NCI-H128 (cell line): ENCODE data around the gene FOLR1.

Experiments used
- DNase-seq: peaks from one replicate; lab custom pipeline; 2025; ENCODE audit not compliant: unreplicated experiment; lab: John Stamatoyannopoulos, UW

FOLR1 gene

DNA sequence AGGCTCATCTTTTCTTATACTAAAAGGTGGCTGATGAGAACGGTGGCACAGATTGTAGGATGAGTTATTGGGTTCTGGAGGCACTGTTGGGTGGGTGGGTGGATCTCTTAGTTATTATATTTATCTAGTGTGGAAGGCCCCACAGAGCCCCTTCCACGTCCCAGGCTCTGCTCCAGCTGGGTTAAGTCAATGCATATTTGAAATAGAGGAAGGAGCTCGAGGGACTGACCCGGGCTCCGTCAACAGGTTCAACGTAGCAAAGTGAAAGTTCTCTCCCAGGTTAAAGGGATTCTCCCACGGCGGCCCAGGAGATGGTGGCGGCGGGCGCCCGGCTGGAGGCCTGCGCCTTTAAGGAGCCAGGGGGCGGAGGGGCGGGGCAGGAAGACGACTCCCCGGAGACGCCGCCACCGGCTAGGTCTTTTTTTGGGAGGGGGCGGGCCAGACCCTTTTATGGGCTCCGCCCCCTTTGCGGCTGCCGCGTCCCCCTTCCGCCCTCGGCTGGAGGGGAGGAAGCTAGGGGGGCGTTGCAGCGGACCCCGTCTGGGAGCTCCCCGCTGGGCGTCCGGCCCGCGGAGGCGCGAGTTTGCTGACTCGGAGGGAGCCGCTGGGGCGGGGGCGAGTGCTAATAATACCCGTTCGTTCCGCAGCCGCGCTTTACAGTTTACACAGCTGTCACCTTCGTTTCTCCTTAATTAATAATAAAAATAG lies 31.1 kb downstream of the FOLR1 start:
- peak; percentile 65 for DNase-seq

DNA sequence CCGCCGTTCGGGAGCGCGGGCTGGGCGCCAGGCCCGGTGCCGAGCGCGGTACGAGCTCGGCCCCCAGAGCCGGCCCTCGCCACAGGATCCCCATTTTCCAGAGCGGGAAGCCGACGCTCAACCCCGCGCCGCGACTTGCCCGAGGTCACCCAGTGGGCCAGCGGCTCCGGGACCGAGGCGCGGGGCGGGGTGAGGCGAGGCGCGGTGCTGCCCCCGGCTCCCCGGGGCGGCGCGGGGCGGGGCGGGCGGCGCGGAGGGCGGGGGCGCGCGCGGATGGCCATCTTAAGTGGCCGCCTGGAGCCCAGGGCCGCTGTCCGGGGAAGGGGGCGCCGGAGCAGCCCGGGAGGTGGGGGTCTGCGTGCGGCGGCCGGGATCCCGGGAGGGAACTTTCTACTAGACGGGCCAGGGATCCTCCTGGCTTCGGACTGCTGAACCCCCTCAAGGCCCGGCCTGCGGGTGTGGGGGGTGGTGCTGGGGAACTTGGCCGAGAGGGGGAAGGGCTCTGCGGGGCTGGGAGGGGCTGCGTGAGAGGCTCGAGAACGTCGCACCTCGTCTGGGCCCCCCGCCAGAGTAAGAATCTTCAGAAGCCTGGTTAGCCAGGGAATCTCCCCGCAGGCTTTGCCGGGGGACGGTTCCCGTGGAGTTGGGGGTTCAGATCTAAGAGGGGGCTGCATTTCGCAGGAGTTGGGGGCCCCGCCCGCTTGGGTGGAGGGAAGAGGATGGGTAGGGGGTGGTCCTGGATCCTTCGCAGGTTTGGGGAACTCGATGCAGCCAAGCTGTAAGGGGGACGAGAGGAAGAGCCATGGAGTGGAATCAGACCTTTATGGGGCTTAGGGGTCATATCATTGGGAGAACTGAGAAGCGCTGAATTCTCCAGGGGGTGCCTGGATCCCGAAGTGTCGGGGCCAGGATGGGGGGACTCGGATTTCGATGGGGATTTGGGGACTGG lies 31.9 kb downstream of the FOLR1 start:
- no peak for DNase-seq

DNA sequence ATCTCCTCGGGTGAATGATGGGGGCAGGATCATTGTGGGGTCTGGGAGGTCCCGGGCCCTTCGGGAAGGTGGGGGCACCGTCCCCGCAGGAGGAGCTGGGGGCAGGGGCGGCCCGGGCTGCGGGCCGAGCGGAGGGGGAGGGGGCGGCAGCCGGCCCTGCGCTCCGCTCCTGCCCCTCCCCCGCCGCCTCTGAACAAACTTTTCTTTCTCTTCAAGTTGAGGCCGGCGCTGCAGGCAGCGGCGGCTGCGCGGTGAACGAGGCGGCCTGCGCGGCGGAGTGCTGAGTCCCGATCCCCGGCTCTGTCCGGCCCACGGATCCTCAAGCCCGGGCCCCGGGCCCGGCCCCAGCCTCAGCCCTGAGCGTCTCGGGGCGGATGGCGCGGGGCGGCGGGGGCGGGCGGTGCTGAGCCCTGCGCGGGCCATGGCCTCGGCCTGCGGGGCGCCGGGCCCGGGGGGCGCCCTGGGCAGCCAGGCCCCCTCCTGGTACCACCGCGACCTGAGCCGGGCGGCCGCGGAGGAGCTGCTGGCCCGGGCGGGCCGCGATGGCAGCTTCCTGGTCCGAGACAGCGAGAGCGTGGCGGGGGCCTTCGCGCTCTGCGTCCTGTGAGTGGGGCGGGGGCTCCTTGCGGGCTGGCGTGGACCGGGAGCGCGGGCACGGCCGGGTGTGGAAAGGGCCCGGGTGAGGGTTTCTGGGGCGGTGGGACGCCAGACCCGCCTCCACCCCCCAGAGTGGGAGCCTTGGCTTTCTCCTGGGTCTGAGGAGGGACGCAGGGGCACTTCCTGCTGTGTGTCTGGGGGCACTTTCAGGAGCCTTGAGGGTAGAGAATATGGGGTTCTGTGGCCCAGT lies 32.8 kb downstream of the FOLR1 start, which contains the start of gene INPPL1:
Gene INPPL1, plus strand, starts transcription at position 204 of the 847 bp plus-strand sequence. Its CDS starts 218 bp downstream, at position 422.
- no peak for DNase-seq

DNA sequence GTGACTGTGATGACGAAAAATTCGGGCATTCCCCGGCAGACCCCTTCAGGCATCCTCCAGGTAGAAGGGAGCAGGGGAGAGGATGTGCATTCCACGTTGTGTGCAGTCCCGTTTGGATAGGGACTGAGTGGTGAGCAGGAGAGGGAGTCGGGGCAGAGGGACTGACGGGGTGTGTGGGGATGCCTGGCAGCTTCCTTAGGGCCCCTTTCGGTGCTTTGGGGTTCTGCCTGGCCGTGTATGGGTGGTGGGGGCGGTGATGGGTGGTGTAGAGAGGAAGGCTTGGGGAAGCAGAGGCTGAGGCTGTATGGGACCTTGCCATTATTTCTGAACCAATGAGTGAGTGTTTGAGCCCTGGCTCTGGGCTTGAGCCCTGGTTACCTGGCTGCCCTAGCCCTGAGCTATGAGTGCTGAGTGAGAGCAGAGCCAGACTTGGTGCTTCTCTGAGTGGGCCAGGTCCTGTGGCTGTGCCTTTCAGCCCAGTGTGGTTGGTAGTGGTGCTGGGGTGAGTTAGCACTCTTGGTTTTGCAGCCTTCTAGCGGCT lies 33.5 kb downstream of the FOLR1 start:
- no peak for DNase-seq

DNA sequence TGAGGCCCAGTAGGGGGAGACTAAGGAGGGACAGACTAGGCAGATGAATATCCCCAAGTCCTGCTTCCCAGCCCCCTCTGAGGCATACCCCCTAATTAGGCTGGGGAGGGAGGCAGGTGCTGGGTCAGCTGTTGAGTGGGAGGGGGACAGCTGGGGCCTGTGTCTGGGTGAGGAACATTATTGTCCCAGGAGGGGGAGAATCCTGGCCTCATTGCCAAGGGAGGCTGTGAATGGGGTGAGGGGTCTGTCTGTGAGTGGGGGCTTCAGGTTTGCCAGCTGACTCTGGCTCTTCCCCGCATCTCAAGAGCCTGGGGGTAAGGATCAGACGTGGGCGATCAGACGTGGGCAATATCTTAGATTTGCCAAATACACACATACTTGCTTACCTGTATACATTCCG lies 34.8 kb downstream of the FOLR1 start:
- DNase-seq = no peak

DNA sequence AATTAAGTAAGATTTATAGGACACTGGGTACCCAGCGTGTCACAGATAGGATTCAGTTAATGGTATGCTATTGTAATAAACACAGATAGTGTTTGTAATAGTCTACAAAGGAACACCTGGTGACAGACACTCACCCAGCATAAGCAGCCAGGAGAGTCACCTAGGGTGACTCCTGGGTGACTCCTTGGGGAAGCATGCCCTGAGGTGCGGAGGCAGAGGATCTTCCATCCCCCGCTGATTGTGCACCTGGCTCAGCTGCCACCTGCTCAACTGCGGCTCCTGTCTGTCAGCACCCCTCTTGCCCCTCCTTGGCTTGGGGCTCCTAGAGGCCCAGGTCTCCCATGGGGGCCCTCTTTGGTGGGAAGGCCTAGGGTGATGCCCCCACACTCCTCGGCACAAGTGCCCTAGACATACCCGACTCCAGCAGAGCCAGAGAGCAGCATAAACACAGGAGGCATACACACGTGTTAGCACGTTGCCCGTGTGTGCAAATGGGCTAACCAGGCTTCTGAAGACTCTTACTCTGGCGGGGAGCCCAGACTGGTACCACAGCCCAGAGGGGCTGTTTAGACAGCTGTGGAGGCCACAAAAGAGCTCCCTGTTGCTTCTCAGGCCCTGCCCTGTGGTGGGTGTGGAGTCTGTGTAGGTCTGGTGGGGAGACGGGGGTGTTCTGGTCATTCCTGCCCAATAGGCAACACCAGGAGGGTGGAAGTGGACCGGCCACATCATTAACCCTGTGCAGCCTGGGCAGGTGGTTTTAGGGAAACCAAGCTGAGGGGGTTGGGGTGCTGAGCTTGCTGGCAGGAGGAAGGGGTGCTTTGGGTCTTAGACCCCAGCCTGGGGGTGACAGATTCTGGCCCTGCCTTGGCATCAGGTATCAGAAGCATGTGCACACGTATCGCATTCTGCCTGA lies 35.6 kb downstream of the FOLR1 start:
- DNase-seq = peak; percentile 71

DNA sequence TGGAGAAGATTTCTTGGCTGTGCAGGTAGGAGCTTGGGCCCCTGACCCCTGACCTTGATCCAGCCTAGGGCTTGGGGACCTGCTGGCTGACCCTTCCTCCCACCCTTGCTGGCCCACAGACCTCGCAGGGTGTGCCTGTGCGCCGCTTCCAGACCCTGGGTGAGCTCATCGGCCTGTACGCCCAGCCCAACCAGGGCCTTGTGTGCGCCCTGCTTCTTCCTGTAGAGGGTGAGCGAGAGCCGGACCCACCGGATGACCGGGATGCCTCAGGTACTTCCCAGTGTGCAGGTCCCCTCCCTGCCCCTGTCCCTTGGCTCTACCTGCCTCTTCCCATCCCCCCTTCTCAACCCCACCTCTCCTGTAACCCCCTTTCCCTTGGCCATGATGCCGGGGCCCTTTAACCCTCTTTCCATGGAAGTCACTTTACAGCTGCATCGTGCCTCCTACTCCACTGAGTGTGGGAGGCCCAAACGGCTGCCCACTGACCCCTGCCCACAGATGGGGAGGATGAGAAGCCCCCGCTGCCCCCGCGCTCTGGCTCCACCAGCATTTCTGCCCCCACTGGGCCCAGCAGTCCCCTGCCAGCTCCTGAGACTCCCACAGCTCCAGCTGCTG lies 36.4 kb downstream of the FOLR1 start:
- DNase-seq = no peak

DNA sequence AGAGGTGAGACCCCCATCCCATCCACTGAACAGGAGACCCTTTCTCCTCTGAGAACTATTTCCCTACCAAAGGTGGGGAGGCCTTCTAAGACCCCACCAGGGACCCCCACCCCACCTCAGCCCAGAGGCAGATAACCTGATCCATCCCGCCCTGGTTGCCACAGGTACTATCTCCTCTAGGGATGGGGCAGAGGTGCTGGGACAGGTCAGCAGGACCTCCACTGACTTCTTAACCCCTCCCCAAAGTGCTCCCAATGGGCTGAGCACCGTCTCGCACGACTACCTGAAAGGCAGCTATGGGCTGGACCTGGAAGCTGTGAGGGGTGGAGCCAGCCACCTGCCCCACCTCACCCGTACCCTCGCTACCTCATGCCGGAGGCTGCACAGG lies 36.9 kb downstream of the FOLR1 start:
- DNase-seq = no peak

DNA sequence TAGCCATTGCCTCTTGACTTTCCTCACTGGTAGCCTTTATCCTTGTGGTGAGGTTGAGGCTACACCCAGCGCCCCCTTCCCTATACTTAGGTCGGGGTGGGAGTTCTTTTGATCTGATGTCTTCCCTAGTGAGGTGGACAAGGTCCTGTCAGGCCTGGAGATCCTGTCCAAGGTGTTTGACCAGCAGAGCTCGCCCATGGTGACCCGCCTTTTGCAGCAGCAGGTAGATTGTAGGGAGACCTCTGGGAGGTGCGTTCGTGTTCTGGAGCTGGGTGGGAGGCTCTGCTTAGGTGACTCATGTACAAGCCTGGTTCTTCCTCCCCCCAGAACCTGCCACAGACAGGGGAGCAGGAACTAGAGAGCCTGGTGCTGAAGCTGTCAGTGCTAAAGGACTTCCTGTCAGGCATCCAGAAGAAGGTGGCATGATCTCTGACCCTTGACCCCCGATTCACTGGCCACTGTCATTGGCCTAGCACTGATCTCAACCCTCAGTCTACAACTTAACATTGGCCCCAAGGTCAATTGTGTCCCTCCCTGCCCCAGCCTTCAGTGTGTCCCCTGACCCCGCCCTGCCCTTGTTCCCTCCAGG lies 37.5 kb downstream of the FOLR1 start:
- DNase-seq = no peak

DNA sequence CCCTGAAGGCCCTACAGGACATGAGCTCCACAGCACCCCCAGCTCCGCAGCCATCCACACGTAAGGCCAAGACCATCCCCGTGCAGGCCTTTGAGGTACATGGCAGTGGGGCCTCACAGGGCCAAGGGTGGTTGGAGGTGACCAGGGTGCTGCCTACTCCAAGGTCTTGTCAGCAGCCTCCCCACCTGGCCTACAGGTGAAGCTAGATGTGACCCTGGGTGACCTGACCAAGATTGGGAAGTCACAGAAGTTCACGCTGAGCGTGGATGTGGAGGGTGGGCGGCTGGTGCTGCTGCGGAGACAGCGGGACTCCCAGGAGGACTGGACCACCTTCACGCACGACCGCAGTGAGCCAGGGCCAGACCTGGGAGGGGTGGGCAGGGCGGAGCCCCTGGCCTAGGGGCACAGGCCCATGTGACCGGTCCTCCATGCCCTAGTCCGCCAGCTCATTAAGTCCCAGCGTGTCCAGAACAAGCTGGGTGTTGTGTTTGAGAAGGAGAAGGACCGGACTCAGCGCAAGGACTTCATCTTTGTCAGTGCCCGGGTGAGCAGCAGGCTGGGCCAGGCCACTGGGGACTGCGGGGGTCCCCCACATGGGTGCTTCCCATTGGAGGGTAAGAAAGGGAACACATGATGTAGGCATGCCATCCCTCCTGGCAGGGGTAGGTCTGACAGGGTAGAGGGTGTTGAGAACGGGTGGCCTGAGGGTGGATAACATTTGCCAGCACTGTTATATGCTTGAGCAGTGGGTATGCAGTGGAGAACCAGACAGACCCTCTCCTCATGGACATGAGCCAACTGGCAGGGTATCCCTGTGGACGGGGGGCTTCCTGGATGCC lies 38.2 kb downstream of the FOLR1 start:
- DNase-seq = no peak

DNA sequence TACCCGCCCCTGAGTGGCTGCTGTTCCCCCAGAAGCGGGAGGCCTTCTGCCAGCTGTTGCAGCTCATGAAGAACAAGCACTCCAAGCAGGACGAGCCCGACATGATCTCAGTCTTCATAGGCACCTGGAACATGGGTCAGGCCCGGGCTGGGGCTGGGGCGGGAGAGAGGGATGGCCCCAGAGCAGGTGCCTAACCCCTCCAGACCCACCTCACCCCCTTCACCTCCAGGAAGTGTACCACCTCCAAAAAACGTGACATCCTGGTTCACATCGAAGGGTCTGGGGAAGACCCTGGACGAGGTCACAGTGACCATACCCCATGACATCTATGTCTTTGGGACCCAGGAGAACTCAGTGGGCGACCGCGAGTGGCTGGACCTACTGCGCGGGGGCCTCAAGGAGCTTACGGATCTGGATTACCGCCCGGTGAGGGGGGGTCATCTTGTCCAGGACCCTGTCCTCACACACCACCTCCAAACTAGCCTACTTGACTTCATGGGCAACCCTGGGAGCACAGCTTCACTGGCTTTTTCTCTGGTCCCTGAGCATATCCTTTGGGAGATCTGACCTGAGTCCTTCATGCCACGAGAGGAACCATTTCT lies 38.9 kb downstream of the FOLR1 start:
- DNase-seq = no peak

DNA sequence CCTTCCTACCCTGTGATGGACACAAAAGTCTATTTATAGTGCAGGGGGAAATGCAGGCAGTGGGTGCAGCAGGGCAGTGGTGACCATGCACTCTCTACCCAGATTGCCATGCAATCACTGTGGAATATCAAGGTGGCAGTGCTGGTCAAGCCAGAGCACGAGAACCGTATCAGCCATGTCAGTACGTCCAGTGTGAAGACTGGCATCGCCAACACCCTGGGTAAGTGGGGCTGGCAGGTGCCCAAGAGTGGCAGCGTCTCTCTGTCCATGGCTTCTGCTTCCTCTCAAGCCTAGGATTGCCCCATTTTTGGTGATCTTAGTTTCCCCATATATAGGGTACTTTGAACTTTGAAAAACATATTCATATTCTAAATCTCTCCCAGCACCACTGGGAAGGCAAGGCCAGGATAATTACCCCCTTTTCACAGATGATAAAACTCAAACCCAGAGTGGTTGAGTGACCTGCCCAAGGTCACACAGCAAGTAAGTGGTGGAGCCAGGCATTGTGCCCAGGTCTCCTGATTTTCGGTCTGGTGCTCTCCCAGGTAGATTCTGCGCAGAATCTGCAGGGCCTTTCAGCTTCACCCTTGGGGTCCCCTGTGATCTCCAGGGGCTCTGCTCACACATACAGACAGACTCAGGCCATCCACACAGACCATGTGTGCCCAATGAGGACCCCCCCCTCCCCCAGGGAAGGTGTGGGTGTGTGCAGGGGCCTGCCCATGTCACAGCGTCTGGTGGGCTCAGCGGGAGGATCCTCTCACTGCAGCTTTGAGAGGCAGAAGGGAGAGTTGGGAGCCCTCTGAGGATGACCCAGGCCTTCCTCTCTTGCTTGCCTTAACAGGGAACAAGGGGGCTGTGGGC lies 39.7 kb downstream of the FOLR1 start:
- DNase-seq = no peak

DNA sequence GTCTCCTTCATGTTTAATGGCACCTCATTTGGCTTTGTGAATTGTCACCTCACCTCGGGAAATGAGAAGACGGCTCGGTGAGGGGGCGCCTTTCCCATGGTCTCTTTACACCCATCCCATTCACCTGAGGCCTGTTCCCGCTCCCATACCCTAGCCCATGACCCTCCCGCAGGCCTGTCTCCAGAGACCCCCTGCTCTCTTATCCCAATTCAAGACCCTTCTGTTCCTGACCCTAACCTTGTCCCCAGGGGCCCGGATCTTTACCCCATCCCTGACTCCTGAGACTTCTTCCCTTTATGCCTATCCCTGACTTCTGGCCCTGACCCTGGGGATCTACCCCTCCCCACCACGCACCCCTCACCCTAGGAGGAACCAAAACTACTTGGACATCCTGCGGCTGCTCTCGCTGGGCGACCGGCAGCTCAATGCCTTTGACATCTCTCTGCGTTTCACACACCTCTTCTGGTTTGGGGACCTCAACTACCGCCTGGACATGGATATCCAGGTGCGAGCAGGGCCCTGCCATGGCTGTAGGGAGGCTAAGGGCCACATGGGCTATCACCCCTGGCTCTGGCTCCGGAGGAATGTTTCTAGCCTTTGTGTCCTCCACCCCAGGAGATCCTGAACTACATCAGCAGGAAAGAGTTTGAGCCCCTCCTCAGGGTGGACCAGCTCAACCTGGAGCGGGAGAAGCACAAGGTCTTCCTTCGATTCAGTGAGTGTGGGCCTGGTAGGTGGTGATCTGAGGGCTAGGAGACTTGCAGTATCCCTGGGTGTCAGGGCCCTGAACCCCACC lies 40.5 kb downstream of the FOLR1 start:
- no peak for DNase-seq

DNA sequence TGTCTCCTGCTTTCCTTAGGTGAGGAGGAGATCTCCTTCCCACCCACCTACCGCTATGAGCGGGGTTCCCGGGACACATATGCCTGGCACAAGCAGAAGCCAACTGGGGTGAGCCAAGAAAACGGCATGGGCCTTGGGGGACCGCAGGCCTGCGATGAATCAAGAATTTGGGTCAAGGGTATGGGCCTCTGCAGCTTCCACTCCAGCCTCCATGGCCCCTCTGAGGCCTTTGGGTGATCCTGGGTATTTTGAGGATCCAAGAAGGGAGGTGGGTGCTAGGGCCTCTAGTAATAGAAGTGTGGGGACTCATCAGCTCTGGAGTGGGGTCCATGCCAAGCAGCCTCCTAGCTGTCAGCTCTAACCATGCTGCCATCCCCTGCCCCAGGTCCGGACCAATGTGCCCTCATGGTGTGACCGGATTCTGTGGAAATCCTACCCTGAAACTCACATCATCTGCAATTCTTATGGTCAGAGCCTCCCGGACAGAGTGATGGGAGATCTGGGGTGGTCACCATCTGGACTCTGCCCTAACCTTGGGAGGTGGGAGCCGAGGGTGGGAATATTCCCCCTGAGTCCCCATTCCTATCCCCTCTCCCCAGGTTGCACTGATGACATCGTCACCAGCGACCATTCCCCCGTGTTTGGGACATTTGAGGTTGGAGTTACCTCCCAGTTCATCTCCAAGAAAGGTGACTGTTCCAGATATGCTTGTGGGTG lies 41.3 kb downstream of the FOLR1 start:
- DNase-seq = no peak

DNA sequence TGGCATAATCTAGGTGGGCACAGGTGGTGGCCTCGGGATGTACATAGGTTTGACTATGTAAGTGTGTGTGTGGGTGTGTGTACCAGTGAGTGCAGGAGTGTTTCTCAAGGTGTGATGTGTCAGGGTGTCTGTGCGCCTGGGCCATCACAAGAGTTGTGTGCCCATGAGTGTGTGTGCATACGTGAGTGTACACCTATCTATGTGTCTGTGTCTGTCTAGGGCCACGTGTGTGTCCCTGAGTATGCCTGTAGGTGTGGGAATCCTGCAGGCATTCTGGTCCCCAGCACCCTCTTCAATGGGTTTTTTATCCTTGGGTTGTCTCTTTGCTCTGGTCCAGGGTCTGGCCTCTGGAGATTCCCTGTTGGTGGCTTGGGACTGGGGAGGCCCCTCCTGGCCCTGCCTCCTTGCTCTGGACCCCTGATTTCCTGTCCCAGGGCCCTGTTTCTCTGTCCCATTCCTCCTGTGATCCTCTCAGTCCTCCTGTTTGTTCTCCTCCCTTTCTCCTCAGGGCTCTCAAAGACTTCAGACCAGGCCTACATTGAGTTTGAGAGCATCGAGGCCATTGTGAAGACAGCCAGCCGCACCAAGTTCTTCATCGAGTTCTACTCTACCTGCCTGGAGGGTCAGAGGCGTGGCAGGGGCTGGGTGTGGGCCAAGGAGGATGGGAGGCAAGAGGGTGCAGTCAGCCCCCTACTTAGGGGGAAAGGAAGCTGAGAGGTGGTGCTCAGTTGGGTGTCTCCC lies 42.0 kb downstream of the FOLR1 start:
- no peak for DNase-seq
